ENCODE data around the gene HAND1.

DNA sequence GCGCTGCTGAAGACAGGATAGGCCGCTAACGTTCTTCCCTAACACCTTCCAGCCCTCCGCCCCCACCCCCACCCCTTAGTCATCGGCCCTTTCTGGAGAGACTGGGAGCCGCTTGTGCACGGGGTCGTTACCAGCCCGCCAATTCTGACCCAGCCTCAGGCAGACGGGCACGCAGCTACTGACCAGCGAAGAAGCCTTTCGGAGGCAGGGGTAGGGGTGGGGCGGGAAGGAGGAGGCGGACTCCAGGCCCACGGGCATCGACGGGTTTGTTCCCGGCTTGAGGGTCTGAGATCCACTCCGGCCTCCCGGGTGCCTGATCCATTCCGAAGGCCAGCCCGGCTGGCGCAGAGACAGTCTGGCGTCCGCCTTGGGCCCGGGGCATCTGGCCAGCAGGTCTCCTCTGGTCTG is 729 bp upstream of the HAND1 start:
- TF ChIP-seq ZNF8 (CRISPR knock-in tag; IDR thresholded peaks at IDR 0.05) (no peak), ZFP3 (CRISPR knock-in tag; IDR thresholded peaks at IDR 0.05) (no peak), GLIS3 (CRISPR knock-in tag; IDR thresholded peaks at IDR 0.05) (no peak), ARNTL (CRISPR knock-in tag; IDR thresholded peaks at IDR 0.05; ENCODE audit: borderline replicate concordance, low read depth) (no peak), RARB (CRISPR knock-in tag; IDR thresholded peaks at IDR 0.05) (no peak), PPARA (CRISPR knock-in tag; IDR thresholded peaks at IDR 0.05; ENCODE audit: borderline replicate concordance) (no peak), CSDC2 (CRISPR knock-in tag; IDR thresholded peaks at IDR 0.05) (no peak), ZC3H10 (CRISPR knock-in tag; IDR thresholded peaks at IDR 0.05) (no peak), ESRRG (CRISPR knock-in tag; IDR thresholded peaks at IDR 0.05) (no peak), ZFP30 (CRISPR knock-in tag; IDR thresholded peaks at IDR 0.05) (no peak), TCF4 (CRISPR knock-in tag; IDR thresholded peaks at IDR 0.05; ENCODE audit: borderline replicate concordance) (no peak)
- TF ChIP-seq, protein P1, sequence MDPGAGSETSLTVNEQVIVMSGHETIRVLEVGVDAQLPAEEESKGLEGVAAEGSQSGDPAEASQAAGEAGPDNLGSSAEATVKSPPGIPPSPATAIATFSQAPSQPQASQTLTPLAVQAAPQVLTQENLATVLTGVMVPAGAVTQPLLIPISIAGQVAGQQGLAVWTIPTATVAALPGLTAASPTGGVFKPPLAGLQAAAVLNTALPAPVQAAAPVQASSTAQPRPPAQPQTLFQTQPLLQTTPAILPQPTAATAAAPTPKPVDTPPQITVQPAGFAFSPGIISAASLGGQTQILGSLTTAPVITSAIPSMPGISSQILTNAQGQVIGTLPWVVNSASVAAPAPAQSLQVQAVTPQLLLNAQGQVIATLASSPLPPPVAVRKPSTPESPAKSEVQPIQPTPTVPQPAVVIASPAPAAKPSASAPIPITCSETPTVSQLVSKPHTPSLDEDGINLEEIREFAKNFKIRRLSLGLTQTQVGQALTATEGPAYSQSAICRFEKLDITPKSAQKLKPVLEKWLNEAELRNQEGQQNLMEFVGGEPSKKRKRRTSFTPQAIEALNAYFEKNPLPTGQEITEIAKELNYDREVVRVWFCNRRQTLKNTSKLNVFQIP (CRISPR knock-in tag; IDR thresholded peaks at IDR 0.05; ENCODE audit: borderline replicate concordance, low read depth) = no peak
- TF ChIP-seq, protein P2, sequence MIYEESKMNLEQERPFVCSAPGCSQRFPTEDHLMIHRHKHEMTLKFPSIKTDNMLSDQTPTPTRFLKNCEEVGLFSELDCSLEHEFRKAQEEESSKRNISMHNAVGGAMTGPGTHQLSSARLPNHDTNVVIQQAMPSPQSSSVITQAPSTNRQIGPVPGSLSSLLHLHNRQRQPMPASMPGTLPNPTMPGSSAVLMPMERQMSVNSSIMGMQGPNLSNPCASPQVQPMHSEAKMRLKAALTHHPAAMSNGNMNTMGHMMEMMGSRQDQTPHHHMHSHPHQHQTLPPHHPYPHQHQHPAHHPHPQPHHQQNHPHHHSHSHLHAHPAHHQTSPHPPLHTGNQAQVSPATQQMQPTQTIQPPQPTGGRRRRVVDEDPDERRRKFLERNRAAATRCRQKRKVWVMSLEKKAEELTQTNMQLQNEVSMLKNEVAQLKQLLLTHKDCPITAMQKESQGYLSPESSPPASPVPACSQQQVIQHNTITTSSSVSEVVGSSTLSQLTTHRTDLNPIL (CRISPR knock-in tag; IDR thresholded peaks at IDR 0.05; ENCODE audit: low read depth) = no peak
- TF ChIP-seq, protein P3, sequence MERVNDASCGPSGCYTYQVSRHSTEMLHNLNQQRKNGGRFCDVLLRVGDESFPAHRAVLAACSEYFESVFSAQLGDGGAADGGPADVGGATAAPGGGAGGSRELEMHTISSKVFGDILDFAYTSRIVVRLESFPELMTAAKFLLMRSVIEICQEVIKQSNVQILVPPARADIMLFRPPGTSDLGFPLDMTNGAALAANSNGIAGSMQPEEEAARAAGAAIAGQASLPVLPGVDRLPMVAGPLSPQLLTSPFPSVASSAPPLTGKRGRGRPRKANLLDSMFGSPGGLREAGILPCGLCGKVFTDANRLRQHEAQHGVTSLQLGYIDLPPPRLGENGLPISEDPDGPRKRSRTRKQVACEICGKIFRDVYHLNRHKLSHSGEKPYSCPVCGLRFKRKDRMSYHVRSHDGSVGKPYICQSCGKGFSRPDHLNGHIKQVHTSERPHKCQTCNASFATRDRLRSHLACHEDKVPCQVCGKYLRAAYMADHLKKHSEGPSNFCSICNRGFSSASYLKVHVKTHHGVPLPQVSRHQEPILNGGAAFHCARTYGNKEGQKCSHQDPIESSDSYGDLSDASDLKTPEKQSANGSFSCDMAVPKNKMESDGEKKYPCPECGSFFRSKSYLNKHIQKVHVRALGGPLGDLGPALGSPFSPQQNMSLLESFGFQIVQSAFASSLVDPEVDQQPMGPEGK (CRISPR knock-in tag; IDR thresholded peaks at IDR 0.05; ENCODE audit: borderline replicate concordance) = no peak
